GM23338 (cell line): Measurements from ENCODE around the gene TSPAN32.

Source experiments
- CREB1 ChIP-seq: fragments of 250-450 bp; sonication (Bioruptor Pico); IDR thresholded peaks from 2 replicates; pipeline ENCODE4 v1.5.0; 2020; ENCODE audit warnings: low read depth, mild to moderate bottlenecking, moderate library complexity
- JUNB ChIP-seq: IDR thresholded peaks from one replicate; pipeline ENCODE4 v1.6.1; 2016; ENCODE audit warnings: antibody characterized with exemption; ENCODE audit not compliant: unreplicated experiment
- TF ChIP-seq, protein P1 (sequence below), 2 experiments: fragments of 200-600 bp in 1 of 2; sonication (generic) in 1 of 2; conservative IDR thresholded peaks; 2 replicates each; pipeline versions ENCODE4 v1.5.1 to v1.6.1; 2016 to 2017; ENCODE audit warnings: antibody characterized with exemption in 2 of 2, low read depth in 2 of 2, mild to moderate bottlenecking in 2 of 2, moderate library complexity in 1 of 2

- TF ChIP-seq CREB1 (CRISPR knock-in tag) (no peak), JUNB (no peak)
- TF ChIP-seq, protein P1, sequence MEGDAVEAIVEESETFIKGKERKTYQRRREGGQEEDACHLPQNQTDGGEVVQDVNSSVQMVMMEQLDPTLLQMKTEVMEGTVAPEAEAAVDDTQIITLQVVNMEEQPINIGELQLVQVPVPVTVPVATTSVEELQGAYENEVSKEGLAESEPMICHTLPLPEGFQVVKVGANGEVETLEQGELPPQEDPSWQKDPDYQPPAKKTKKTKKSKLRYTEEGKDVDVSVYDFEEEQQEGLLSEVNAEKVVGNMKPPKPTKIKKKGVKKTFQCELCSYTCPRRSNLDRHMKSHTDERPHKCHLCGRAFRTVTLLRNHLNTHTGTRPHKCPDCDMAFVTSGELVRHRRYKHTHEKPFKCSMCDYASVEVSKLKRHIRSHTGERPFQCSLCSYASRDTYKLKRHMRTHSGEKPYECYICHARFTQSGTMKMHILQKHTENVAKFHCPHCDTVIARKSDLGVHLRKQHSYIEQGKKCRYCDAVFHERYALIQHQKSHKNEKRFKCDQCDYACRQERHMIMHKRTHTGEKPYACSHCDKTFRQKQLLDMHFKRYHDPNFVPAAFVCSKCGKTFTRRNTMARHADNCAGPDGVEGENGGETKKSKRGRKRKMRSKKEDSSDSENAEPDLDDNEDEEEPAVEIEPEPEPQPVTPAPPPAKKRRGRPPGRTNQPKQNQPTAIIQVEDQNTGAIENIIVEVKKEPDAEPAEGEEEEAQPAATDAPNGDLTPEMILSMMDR (conservative IDR thresholded peaks at IDR 0.05; ENCODE audit: low read depth in 2 of 2): no peak
These were observed 13.8 kb downstream of the TSPAN32 start for GRCh38 chr11:2315395-2316168.
